HG03558 (cell line): ENCODE results near the gene C8A.

ENCODE experiments used
- ATAC-seq: cut with Tn5 transposase; IDR thresholded peaks from one replicate; pipeline ENCODE4 v1.9.1; 2021; ENCODE audit warnings: moderate number of reproducible peaks; ENCODE audit not compliant: unreplicated experiment; ENCODE audit errors: extremely low read depth

The C8A gene

DNA sequence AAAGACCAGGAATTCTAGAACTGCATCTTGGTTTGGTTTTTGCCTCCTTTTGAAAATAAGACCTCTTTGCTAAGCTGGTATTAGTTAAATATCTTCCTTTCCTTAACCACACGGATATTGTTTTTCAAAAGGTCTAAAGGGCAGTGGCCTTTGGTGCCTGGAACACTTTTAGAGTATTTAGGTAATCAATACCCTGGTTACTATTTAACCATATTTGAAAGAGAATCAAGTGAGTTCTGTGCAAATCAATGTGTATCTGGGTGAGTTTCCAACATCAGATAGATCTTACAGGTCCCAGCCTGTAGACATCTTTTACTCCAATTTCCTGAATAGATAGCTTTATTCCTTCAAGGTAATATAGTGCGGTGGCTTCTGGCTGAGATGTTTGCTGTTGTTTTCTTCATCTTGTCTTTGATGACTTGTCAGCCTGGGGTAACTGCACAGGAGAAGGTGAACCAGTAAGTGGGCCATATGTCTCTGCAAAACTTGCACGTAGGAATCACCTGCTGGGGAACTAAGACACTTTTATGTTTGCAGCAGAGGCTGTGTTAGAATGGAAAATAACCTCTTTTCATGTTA is at the start of gene C8A:
Gene C8A (plus strand): TSS at position 277 of the 579 bp plus-strand sequence. CDS start 105 bp downstream, at position 382.
- no peak for ATAC-seq

DNA sequence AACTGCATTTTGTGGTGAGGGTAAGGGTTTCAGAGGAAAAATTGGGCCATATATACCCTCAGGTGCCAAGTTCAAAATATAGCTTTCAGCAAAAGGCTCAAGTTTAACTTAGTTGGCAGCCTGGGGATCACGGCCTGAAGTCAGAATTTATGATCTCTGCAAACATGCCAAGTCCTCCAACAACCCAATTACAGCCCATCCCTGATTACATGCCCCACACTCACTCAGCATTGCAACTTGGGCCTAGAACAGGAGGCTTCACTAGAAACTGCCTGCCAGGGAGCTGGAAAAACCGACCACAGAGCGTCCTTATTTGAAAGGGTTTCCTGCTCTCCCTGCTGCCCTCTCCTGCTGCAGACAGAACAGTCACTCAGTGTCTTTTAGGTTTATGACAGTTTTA is 47.8 kb upstream of the C8A start:
- ATAC-seq, result no peak

GRCh38 chr1:56808410-56808809 is 46.2 kb upstream of the C8A start:
- no peak for ATAC-seq

DNA sequence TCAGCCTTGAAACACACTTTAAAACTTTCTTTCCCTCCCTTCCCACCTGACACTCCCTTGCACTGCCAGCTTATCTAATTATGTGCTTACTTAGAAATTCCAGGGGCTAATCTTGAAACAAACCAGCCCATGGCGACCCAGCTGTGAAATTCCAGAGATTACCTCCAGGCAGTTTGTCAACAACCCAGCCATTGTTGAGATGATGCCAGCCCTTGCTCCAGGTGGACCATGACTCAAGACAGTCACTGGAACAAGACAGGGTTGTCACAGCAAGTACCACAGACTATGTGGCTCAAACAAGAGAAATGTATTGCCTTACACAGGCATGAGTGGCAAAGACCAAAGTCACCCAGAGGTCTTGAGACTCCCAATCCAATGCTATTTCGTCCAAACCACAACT is 43.3 kb upstream of the C8A start:
- ATAC-seq, result no peak

DNA sequence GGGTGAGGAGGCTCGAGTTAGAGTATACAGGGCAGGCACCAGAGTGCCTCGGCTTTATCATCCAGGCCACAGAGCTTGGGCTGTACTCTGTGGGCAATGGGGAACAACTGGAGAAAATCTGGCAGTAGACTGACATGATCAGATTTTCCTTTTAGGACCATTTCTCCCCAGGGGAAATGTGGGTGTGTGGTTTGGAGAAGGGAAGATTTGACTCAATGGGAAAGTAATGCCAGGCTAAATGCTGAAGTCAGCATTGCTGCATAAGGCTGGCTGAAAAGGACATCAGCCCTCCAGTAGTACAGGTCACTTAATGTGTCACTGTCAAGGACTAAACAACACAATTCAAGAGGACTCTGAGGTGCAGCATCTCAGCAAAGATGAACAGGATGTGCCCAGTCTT is 40.4 kb upstream of the C8A start:
- ATAC-seq, result no peak

DNA sequence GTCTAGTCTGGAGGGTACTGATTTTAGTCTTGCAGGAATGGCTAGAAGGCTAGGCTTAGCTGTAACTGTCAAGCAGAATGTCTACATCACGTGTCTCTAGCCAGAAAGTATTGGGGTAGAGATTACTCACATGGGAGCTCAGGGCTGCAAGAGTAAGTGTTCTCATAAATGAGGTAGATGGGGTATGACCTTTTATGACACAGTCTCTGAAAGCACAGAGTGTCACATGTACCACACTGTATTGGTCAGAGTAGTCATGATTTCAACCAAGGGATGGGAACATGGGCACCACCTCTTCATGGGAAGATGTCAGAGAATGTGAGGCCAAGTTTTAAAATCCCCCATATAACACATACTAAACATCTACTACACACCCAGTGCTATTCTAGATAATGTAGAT is 38.3 kb upstream of the C8A start:
- no peak for ATAC-seq

DNA sequence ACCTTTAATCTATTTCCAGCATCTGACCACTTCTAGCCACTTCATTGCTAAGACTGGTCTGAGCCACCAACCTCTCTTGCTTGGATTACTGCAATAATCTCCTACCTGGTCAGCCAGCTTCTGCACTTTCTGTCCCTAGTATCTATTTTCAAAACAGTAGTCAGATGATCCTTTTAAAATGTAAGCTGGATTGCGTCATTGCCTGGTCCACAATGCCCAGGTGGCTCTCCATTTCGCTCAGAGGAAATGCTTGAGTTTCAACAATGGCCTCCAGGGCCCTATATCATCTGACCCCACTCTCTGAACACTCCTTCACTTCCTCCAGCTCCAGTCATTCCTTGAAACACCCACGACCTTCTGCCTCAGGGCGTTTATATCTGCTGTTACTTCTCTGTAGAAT is 37.7 kb upstream of the C8A start:
- peak; percentile 50 for ATAC-seq

DNA sequence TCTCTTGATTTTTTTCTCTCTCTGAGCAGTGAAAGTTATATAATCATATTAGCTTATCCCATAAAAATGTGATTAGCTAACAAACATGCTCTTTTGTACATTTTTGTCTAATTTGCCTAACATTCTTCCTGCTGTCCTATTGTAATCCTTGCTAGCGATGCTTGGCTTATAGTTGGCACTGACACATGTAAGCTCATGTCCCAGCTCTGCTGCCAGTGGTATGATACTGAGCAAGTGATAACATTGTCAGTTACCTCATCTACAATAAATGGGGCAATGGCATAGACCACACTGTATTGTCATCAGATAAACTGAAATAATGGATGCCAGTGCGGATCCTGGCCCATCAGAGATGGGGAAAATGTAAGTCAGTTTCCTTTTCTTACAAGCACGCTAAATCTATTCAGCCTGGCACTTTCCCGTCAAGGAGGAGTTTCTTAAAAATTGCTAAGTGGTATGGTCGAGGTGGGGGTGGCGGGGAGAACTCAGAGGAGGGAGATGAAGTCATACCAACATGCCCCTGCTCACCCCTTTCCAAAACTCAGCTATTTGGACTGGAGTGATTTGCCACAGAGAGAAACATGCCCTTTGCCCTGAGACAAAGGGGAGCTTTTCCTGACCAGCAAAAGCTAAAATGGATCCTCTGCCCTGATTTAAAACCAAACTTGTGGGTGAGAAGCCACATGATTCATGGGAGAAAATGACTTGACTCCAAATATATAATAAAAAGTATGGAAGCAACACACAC is 36.7 kb upstream of the C8A start:
- ATAC-seq, result no peak

- ATAC-seq, result no peak
These were observed 35.2 kb upstream of the C8A start, which contains the start of gene FYB2 for GRCh38 chr1:56819387-56819899. Gene FYB2, minus strand, starts transcription at chr1:56819404. Its CDS starts 114 bp downstream, at chr1:56819290.

GRCh38 chr1:56820755-56821461 is 33.7 kb upstream of the C8A start:
- peak; percentile 38 for ATAC-seq

DNA sequence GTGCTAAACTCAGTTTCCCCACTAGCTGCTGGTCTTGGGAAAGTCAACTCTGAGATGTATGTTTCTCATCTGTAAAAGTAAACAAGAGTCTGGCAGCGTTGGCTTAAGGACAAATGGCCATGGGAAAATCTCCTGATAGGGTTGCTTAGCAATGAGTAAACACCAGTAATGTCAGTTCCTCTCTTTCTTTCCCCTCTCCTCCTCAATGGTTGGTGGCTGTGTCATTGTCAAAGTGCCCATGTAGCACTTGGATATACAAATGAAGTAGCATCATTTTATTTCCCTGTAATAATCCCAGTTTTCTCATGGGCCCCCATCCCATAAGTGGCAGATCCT is 33.2 kb upstream of the C8A start:
- ATAC-seq, result no peak

DNA sequence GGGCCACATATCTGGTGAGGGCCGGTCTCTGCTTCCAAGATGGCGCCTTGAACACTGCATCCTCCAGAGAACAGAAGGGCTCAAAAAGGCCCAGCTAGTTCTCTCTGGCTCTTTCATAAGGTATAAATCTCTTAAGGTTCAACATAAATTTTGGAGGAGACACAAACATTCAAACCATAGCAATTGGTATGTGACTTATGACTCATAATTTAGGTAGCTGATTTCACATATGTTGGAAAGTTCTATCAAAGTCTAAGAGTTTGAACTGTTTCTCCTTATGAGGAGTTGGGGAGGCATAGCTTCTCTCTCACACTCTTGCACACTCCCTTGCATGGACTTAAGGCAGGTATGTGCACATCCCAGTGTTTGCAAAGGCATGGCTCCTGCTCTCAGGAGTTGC is 30.3 kb upstream of the C8A start:
- no peak for ATAC-seq

DNA sequence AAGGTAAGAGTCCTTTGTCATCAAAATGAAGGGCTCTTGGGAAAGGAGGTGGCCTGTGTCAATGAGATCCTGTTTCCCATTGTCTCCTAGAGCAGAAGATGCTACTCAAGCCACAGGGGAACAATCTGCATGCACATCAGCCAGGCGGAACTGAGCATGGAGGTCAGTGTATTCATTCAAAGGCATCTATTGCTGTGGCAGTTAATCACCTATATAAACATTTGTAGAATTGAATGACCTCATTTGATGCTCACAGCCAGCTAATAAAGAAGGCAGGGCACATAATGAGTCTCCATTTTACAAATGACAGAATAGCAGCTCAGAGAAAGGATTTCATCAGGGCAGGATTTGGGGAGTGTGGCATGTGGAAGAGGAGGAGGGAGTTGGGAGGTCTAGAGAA is 29.7 kb upstream of the C8A start:
- no peak for ATAC-seq

GRCh38 chr1:56825436-56825835 is 29.2 kb upstream of the C8A start:
- no peak for ATAC-seq

GRCh38 chr1:56827711-56828110 is 26.9 kb upstream of the C8A start:
- no peak for ATAC-seq

DNA sequence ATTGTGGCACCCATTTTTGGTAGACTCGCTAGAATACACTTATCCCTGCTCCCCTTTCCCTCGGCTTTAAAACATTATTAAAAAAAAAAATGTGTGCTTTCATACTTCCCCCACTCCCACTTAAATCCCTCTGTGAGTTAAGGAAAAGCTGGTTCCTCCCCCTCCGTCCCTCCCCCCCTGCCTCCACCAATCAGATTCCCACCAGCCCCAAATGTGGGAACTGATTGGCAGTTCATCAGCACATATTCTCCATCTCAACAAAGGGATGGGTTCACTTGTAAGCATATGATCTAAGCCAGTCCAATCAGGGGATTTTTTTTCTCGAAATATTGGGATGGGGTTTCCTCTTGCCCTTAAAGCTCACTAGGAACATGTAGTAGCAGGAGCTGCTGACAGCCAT is 24.5 kb upstream of the C8A start:
- no peak for ATAC-seq

- no peak for ATAC-seq
These were observed 22.5 kb upstream of the C8A start for GRCh38 chr1:56831871-56832693.

GRCh38 chr1:56833088-56833487 is 21.5 kb upstream of the C8A start:
- no peak for ATAC-seq

DNA sequence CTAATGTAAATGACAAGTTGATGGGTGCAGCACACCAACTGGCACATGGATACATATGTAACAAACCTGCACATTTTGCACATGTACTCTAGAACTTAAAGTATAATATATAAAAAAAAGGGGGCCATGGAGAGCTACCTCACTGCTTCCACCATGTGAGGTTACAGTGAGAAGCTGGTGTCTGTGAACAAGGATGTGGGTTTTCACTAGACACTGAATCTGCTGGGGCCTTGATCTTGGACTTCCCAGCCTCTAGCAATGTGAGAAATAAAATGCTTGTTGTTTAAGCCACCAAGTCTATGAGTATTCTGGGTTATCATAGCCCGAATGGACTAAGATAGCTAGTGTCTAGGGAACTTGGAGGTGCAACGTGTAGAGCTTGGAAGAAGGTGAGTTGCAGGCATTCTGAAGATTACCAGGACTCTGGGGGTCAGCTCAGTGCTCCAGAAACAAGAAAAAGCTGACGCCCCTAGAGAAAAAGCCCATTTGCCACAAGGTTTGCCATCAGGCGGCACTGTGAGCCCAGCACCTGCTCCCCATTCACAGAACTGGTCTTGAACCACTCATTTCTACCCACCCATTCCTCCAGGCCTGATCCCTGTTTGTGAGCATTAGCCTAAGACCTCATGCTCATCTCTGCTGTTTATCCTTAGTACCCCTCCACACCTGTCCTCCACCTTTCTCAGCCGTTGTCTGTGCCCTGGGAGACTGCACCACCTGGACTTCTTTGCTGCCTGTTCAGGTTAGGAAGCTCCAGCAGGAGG is 20.3 kb upstream of the C8A start:
- no peak for ATAC-seq

DNA sequence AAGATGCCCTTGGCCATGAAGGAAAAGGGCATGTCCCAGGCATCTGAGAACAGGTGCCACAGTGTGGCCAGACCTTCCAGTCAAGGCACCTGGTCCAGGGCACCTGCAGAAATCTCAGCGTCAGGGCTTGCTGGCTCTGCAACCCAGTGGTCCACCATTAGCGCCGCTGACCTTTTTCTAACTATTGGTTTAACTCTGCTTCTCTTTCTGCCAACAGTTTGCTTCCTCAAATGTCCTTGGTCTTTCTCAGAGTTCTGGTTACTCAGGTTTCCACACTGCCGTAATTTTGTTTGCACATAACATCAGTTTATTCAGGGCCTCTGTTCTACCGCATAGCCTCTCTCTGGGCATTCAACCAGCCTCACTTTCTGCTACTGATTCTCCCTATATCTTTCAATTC is 18.9 kb upstream of the C8A start:
- ATAC-seq, result no peak
